Neural crest cell (in vitro differentiated cells): ENCODE measurements around the gene LMAN2L. TPM values are rescaled to one million over a fixed set of nuclear protein-coding genes. Genes with fewer than 3 reads are reported as not detected.
A peak's percentile ranks its signal among the peaks of the same experiment; 100 is the strongest.

ENCODE experiments used
- DNase-seq: peaks from one replicate; pipeline ENCODE4 v3.0.0; 2021; ENCODE audit warnings: low read depth, mixed read lengths, low spot score
- H3K27ac Mint-ChIP-seq: one replicate; pipeline ENCODE4 v1.8.0; 2021; ENCODE audit warnings: mild to moderate bottlenecking, mixed read lengths; ENCODE audit not compliant: unreplicated experiment
- H3K27me3 Mint-ChIP-seq: 2 replicates; pipeline ENCODE4 v1.8.0; 2021; ENCODE audit warnings: low read depth, mild to moderate bottlenecking, mixed read lengths
- H3K36me3 Mint-ChIP-seq: 2 replicates; pipeline ENCODE4 v1.8.0; 2021; ENCODE audit warnings: low read depth, mild to moderate bottlenecking, mixed read lengths
- H3K4me1 Mint-ChIP-seq: 2 replicates; pipeline ENCODE4 v1.8.0; 2021; ENCODE audit warnings: mixed read lengths
- H3K4me3 Mint-ChIP-seq: one replicate; pipeline ENCODE4 v1.8.0; 2021; ENCODE audit warnings: mild to moderate bottlenecking, mixed read lengths
- H3K9me3 Mint-ChIP-seq: 2 replicates; pipeline ENCODE4 v1.8.0; 2021; ENCODE audit warnings: mixed read lengths
- long read RNA-seq: library from polyadenylated mRNA; unstranded; transcript quantifications from one replicate; pipeline ENCODE4 v2.0.0, GENCODE V29; 2020
- total RNA-seq: library from RNA; stranded (reverse); gene quantifications from 2 replicates; pipeline ENCODE4 v1.2.1, GENCODE V29; 2021
- TF ChIP-seq, protein P1 (sequence below): fragments of 200-600 bp; sonication (generic); conservative IDR thresholded peaks from 2 replicates; pipeline ENCODE4 v1.5.0; 2021; ENCODE audit warnings: antibody characterized with exemption, mild to moderate bottlenecking

Gene LMAN2L, protein sequence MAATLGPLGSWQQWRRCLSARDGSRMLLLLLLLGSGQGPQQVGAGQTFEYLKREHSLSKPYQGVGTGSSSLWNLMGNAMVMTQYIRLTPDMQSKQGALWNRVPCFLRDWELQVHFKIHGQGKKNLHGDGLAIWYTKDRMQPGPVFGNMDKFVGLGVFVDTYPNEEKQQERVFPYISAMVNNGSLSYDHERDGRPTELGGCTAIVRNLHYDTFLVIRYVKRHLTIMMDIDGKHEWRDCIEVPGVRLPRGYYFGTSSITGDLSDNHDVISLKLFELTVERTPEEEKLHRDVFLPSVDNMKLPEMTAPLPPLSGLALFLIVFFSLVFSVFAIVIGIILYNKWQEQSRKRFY
- 25.7 and 25.8 TPM in 2 replicates for total RNA-seq
- long read RNA-seq, transcript LMAN2L-201 (8 exons, 2,397 nt): major isoform, 101 of 136 reads
- long read RNA-seq, partial matches to known transcripts: 17 of 136 reads
- long read RNA-seq, other reads (novel, unspliced or antisense): 7 of 136 reads

DNA sequence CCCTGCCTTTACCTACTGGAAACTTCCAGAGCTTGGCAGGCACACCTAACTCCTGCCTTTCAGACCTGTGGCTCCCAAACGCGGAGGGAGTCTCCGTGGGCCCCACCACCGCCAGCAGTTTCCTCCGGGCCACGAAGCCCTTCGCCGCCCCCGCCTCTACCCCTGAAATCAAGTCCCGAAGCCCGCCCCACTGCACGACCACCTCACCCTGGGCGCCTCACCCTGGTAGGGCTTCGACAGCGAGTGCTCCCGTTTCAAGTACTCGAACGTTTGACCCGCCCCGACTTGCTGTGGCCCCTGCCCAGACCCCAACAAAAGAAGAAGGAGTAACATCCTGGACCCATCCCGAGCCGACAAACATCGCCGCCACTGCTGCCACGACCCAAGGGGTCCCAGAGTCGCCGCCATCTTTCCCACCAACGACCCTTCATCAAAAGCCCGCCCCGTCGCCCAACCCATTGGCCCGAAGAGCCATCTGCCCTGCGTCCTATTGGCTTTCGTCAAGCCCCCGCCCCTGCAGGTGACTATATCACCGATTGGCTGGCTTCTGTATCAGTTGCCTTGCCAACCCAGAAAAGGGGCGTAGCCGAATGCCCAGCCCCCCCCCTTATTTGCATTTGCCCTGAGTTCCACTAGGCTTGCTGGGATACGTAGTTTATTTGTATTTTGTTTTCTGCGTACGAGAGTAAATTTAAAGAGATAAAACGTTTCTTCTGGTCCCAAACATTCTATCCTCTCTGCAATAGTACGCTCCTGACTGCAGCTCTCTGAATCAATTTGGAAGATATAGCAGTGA lies at the start of gene LMAN2L:
Gene LMAN2L (minus strand): TSS at position 432 of the 796 bp plus-strand sequence. CDS start 24 bp downstream, at position 408.
- Mint-ChIP-seq H3K27me3 (no peaks in the 10 kb centered on the region), H3K4me3 (peak within 1 kb of the TSS; percentile 96), H3K9me3 (no peaks in the 10 kb centered on the region), H3K4me1 (peaks cover 25% of the 10 kb centered on the region), H3K27ac (peak within 1 kb of the TSS; percentile 97), H3K36me3 (no peaks in the 10 kb centered on the region)
- DNase-seq: peak; percentile 91
- TF ChIP-seq, protein P1, sequence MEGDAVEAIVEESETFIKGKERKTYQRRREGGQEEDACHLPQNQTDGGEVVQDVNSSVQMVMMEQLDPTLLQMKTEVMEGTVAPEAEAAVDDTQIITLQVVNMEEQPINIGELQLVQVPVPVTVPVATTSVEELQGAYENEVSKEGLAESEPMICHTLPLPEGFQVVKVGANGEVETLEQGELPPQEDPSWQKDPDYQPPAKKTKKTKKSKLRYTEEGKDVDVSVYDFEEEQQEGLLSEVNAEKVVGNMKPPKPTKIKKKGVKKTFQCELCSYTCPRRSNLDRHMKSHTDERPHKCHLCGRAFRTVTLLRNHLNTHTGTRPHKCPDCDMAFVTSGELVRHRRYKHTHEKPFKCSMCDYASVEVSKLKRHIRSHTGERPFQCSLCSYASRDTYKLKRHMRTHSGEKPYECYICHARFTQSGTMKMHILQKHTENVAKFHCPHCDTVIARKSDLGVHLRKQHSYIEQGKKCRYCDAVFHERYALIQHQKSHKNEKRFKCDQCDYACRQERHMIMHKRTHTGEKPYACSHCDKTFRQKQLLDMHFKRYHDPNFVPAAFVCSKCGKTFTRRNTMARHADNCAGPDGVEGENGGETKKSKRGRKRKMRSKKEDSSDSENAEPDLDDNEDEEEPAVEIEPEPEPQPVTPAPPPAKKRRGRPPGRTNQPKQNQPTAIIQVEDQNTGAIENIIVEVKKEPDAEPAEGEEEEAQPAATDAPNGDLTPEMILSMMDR: no peak

DNA sequence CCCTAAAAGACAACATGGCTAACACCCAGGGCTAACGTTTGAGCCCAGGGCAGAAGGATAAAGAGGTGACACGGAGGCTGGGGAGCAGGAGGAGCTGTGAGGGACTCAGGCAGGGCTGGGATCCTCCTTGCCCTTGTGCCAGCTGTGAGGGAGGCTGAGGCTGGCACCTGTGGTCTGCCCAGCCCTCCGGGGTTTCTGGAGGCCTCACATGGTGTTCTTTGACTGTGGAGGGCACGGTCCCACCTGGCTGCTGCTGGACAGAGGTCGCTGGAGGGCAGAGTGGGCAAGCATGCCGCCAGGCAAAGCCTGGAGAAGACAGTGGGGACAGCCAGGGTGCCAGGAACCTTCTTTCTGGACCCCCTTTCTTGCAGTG lies 49.4 kb upstream of the LMAN2L start:
- Mint-ChIP-seq H3K27me3 (no peaks in the 10 kb centered on the region), H3K9me3 (no peaks in the 10 kb centered on the region), H3K4me3 (no peak overlapping the region), H3K4me1 (peaks cover 29% of the 10 kb centered on the region), H3K36me3 (no peaks in the 10 kb centered on the region), H3K27ac (peak overlapping the region; percentile 5)
- TF ChIP-seq, protein P1: no peak
- DNase-seq: no peak

DNA sequence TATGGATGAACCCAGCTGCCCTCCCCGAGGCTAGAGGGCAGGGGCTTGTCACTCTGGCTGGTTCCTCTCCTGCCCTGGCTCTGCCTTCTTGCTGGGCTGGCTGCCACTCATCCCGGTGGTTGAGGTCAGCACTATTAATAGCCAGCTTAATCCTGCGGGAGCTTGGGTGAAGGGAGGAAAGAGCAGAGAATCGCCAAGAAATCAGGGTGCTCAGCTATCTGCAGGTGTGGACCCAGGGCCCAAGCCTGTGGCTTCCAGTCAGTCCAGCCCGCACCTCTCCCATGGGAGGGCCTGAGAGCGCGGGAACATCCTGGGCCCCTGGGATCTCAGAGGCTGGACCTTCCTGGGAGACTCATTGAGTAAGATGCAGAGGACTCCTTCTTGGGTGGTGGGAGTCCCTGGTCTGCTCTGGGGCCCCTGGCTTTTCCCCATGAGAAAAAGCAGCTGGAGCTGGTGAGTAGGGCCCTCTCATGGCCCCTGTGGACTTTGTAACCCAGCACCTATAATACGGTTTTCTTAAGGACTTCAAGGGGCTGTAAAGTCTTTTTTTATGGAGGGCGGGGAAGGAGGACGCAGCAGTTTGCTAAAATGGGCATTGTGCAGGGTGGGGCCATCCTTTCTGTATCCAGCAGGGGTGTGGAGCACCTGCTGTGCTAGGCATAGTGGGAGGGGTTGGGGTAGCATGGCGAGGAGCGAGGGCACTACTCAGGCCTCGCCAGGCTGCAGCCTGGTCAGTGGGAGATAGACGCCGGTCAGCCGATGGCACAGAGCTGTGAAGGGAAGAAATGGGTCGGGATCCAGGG lies 48.8 kb upstream of the LMAN2L start:
- H3K36me3 Mint-ChIP-seq: no peaks in the 10 kb centered on the region
- H3K27me3 Mint-ChIP-seq: no peaks in the 10 kb centered on the region
- no peak for DNase-seq
- H3K9me3 Mint-ChIP-seq: no peaks in the 10 kb centered on the region
- no peak overlapping the region for H3K4me3 Mint-ChIP-seq
- peaks cover 23% of the 10 kb centered on the region for H3K4me1 Mint-ChIP-seq
- TF ChIP-seq, protein P1: no peak
- H3K27ac Mint-ChIP-seq: peak overlapping the region; percentile 5

DNA sequence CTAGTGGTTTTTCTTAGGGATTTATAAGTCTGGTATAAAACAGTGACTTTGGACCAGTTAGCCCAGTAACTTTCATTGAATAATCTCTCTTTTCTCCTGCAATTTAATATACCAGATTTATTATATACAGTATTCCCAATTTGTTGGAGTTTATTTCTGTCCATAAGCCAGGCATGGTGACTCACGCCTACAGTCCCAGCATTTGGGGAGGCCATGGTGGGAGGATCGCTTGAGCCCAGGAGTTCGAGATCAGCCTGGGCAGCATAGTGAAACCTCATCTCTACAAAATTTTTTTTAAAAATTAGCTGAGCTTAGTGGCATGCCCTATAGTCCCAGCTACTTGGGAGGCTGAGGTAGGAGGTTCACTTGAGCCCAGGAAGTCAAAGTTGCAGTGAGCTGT lies 47.5 kb upstream of the LMAN2L start:
- H3K36me3 Mint-ChIP-seq: no peaks in the 10 kb centered on the region

More for the DNA sequence above, 47.5 kb upstream of the LMAN2L start:
- TF ChIP-seq, protein P1: no peak
- no peak overlapping the region for H3K27ac Mint-ChIP-seq
- H3K27me3 Mint-ChIP-seq: no peaks in the 10 kb centered on the region
- H3K4me3 Mint-ChIP-seq: no peak overlapping the region
- H3K9me3 Mint-ChIP-seq: no peaks in the 10 kb centered on the region
- DNase-seq: no peak
- peaks cover 13% of the 10 kb centered on the region for H3K4me1 Mint-ChIP-seq
